ENCODE results near the gene IFNL4. TPM values are rescaled to one million over a fixed set of nuclear protein-coding genes. Genes with fewer than 3 reads are reported as not detected.

The IFNL4 gene
- polyA plus RNA-seq, 4 donors: 0.03 TPM; not detected in 3

- 92 to 97% (median 96%) methylated on average over 7 of the region's 7 CpGs for WGBS, 3 donors
- no peak for FAIRE-seq
- no peak overlapping the region for H3K27ac ChIP-seq (ENCODE audit: low read depth in 1 of 3, low read length in 2 of 3)
- H3K27me3 ChIP-seq (ENCODE audit: control insufficient read depth in 3 of 3, insufficient read depth in 3 of 3, low read length in 3 of 3): peaks cover 0 to 15% (median 0%) of the 10 kb centered on the region in 3 donors
- no peak overlapping the region for H3K4me3 ChIP-seq (ENCODE audit: low read depth in 1 of 3, low read length in 3 of 3)
- H3K4me1 ChIP-seq (ENCODE audit: control insufficient read depth in 3 of 3, insufficient read depth in 2 of 3, low read depth in 1 of 3, low read length in 2 of 3): peaks cover 0 to 4% (median 0%) of the 10 kb centered on the region in 3 donors
- H3K9me3 ChIP-seq (ENCODE audit: control insufficient read depth in 2 of 2, insufficient read depth in 1 of 2, low read depth in 1 of 2, low read length in 1 of 2): no peaks in the 10 kb centered on the region
- no peaks in the 10 kb centered on the region for H3K36me3 ChIP-seq (ENCODE audit: control insufficient read depth in 3 of 3, insufficient read depth in 2 of 3, low read depth in 1 of 3, low read length in 3 of 3)
- DNase-seq: no peak
Measured at GRCh38 chr19:39240421-39240820, 8.2 kb downstream of the IFNL4 start.

- Histone ChIP-seq H3K27me3 (ENCODE audit: control insufficient read depth in 3 of 3, insufficient read depth in 3 of 3, low read length in 3 of 3) (peaks cover 0 to 15% (median 0%) of the 10 kb centered on the region in 3 donors), H3K27ac (ENCODE audit: low read depth in 1 of 3, low read length in 2 of 3) (no peak overlapping the region), H3K36me3 (ENCODE audit: control insufficient read depth in 3 of 3, insufficient read depth in 2 of 3, low read depth in 1 of 3, low read length in 3 of 3) (no peaks in the 10 kb centered on the region), H3K4me1 (ENCODE audit: control insufficient read depth in 3 of 3, insufficient read depth in 2 of 3, low read depth in 1 of 3, low read length in 2 of 3) (peaks cover 0 to 4% (median 0%) of the 10 kb centered on the region in 3 donors), H3K9me3 (ENCODE audit: control insufficient read depth in 2 of 2, insufficient read depth in 1 of 2, low read depth in 1 of 2, low read length in 1 of 2) (no peaks in the 10 kb centered on the region), H3K4me3 (ENCODE audit: low read depth in 1 of 3, low read length in 3 of 3) (no peak overlapping the region)
- DNase-seq (no peak), FAIRE-seq (no peak)
- WGBS, 3 donors: 90 to 98% (median 92%) methylated on average over 6 of the region's 6 CpGs
Measured at GRCh38 chr19:39238944-39239343, 9.7 kb downstream of the IFNL4 start.

- Histone ChIP-seq H3K27me3 (ENCODE audit: control insufficient read depth in 3 of 3, insufficient read depth in 3 of 3, low read length in 3 of 3) (peaks cover 0 to 15% (median 0%) of the 10 kb centered on the region in 3 donors), H3K4me1 (ENCODE audit: control insufficient read depth in 3 of 3, insufficient read depth in 2 of 3, low read depth in 1 of 3, low read length in 2 of 3) (peaks cover 0 to 4% (median 0%) of the 10 kb centered on the region in 3 donors), H3K9me3 (ENCODE audit: control insufficient read depth in 2 of 2, insufficient read depth in 1 of 2, low read depth in 1 of 2, low read length in 1 of 2) (no peaks in the 10 kb centered on the region), H3K4me3 (ENCODE audit: low read depth in 1 of 3, low read length in 3 of 3) (no peak overlapping the region), H3K36me3 (ENCODE audit: control insufficient read depth in 3 of 3, insufficient read depth in 2 of 3, low read depth in 1 of 3, low read length in 3 of 3) (no peaks in the 10 kb centered on the region), H3K27ac (ENCODE audit: low read depth in 1 of 3, low read length in 2 of 3) (no peak overlapping the region)
- 67 to 78% (median 75%) methylated on average over 6 of the region's 6 CpGs for WGBS, 3 donors
- DNase-seq: no peak
- no peak for FAIRE-seq
Measured at GRCh38 chr19:39238209-39238608, 10.4 kb downstream of the IFNL4 start.

- Histone ChIP-seq H3K27me3 (ENCODE audit: control insufficient read depth in 3 of 3, insufficient read depth in 3 of 3, low read length in 3 of 3) (peaks cover 0 to 15% (median 0%) of the 10 kb centered on the region in 3 donors), H3K4me1 (ENCODE audit: control insufficient read depth in 3 of 3, insufficient read depth in 2 of 3, low read depth in 1 of 3, low read length in 2 of 3) (peaks cover 0 to 4% (median 0%) of the 10 kb centered on the region in 3 donors), H3K4me3 (ENCODE audit: low read depth in 1 of 3, low read length in 3 of 3) (peak overlapping the region in 1 of 3 donors; percentile 24), H3K36me3 (ENCODE audit: control insufficient read depth in 3 of 3, insufficient read depth in 2 of 3, low read depth in 1 of 3, low read length in 3 of 3) (no peaks in the 10 kb centered on the region), H3K27ac (ENCODE audit: low read depth in 1 of 3, low read length in 2 of 3) (no peak overlapping the region), H3K9me3 (ENCODE audit: control insufficient read depth in 2 of 2, insufficient read depth in 1 of 2, low read depth in 1 of 2, low read length in 1 of 2) (no peaks in the 10 kb centered on the region)
- WGBS, 3 donors: 35 to 39% (median 39%) methylated on average over 21 to 22 of the region's 22 CpGs
- FAIRE-seq (no peak), DNase-seq (peak; percentile 82 to 85)
Measured at GRCh38 chr19:39237200-39238184, 11.2 kb downstream of the IFNL4 start.

- H3K36me3 ChIP-seq (ENCODE audit: control insufficient read depth in 3 of 3, insufficient read depth in 2 of 3, low read depth in 1 of 3, low read length in 3 of 3): no peaks in the 10 kb centered on the region
- FAIRE-seq: no peak
- no peak overlapping the region for H3K27ac ChIP-seq (ENCODE audit: low read depth in 1 of 3, low read length in 2 of 3)
- H3K4me1 ChIP-seq (ENCODE audit: control insufficient read depth in 3 of 3, insufficient read depth in 2 of 3, low read depth in 1 of 3, low read length in 2 of 3): peaks cover 0 to 4% (median 0%) of the 10 kb centered on the region in 3 donors
- WGBS, 3 donors: 67 to 78% (median 73%) methylated on average over 12 of the region's 12 CpGs
- H3K9me3 ChIP-seq (ENCODE audit: control insufficient read depth in 2 of 2, insufficient read depth in 1 of 2, low read depth in 1 of 2, low read length in 1 of 2): no peaks in the 10 kb centered on the region
- H3K27me3 ChIP-seq (ENCODE audit: control insufficient read depth in 3 of 3, insufficient read depth in 3 of 3, low read length in 3 of 3): peaks cover 0 to 12% (median 0%) of the 10 kb centered on the region in 3 donors
- no peak overlapping the region for H3K4me3 ChIP-seq (ENCODE audit: low read depth in 1 of 3, low read length in 3 of 3)
- peak in 1 of 2 donors; percentile 32 for DNase-seq
Measured at GRCh38 chr19:39236527-39236926, 12.1 kb downstream of the IFNL4 start.

GRCh38 chr19:39232708-39233107 lies 15.9 kb downstream of the IFNL4 start:
- Histone ChIP-seq H3K4me1 (ENCODE audit: control insufficient read depth in 3 of 3, insufficient read depth in 2 of 3, low read depth in 1 of 3, low read length in 2 of 3) (peaks cover 0 to 2% (median 0%) of the 10 kb centered on the region in 3 donors), H3K9me3 (ENCODE audit: control insufficient read depth in 2 of 2, insufficient read depth in 1 of 2, low read depth in 1 of 2, low read length in 1 of 2) (no peaks in the 10 kb centered on the region), H3K27me3 (ENCODE audit: control insufficient read depth in 3 of 3, insufficient read depth in 3 of 3, low read length in 3 of 3) (peaks cover 0 to 7% (median 0%) of the 10 kb centered on the region in 3 donors), H3K4me3 (ENCODE audit: low read depth in 1 of 3, low read length in 3 of 3) (no peak overlapping the region), H3K27ac (ENCODE audit: low read depth in 1 of 3, low read length in 2 of 3) (no peak overlapping the region), H3K36me3 (ENCODE audit: control insufficient read depth in 3 of 3, insufficient read depth in 2 of 3, low read depth in 1 of 3, low read length in 3 of 3) (no peaks in the 10 kb centered on the region)
- DNase-seq (no peak), FAIRE-seq (no peak)
- 81 to 92% (median 90%) methylated on average over 5 of the region's 5 CpGs for WGBS, 3 donors

- WGBS, 3 donors: 81 to 89% (median 86%) methylated on average over 2 of the region's 2 CpGs
- H3K9me3 ChIP-seq (ENCODE audit: control insufficient read depth in 2 of 2, insufficient read depth in 1 of 2, low read depth in 1 of 2, low read length in 1 of 2): no peaks in the 10 kb centered on the region
Measured at GRCh38 chr19:39230096-39230764, 18.4 kb downstream of the IFNL4 start.

GRCh38 chr19:39224910-39225309 lies 23.7 kb downstream of the IFNL4 start:
- FAIRE-seq (no peak), DNase-seq (no peak)
- Histone ChIP-seq H3K9me3 (ENCODE audit: control insufficient read depth in 2 of 2, insufficient read depth in 1 of 2, low read depth in 1 of 2, low read length in 1 of 2) (no peaks in the 10 kb centered on the region), H3K27ac (ENCODE audit: low read depth in 1 of 3, low read length in 2 of 3) (no peak overlapping the region), H3K27me3 (ENCODE audit: control insufficient read depth in 3 of 3, insufficient read depth in 3 of 3, low read length in 3 of 3) (peaks cover 0 to 13% (median 1%) of the 10 kb centered on the region in 3 donors), H3K36me3 (ENCODE audit: control insufficient read depth in 3 of 3, insufficient read depth in 2 of 3, low read depth in 1 of 3, low read length in 3 of 3) (no peaks in the 10 kb centered on the region), H3K4me3 (ENCODE audit: low read depth in 1 of 3, low read length in 3 of 3) (no peak overlapping the region), H3K4me1 (ENCODE audit: control insufficient read depth in 3 of 3, insufficient read depth in 2 of 3, low read depth in 1 of 3, low read length in 2 of 3) (no peaks in the 10 kb centered on the region)
- 29 to 44% (median 42%) methylated on average over 3 of the region's 3 CpGs for WGBS, 3 donors

More at GRCh38 chr19:39230096-39230764, 18.4 kb downstream of the IFNL4 start:
- Histone ChIP-seq H3K4me1 (ENCODE audit: control insufficient read depth in 3 of 3, insufficient read depth in 2 of 3, low read depth in 1 of 3, low read length in 2 of 3) (no peaks in the 10 kb centered on the region), H3K27ac (ENCODE audit: low read depth in 1 of 3, low read length in 2 of 3) (no peak overlapping the region), H3K27me3 (ENCODE audit: control insufficient read depth in 3 of 3, insufficient read depth in 3 of 3, low read length in 3 of 3) (peaks cover 0 to 9% (median 0%) of the 10 kb centered on the region in 3 donors), H3K4me3 (ENCODE audit: low read depth in 1 of 3, low read length in 3 of 3) (no peak overlapping the region), H3K36me3 (ENCODE audit: control insufficient read depth in 3 of 3, insufficient read depth in 2 of 3, low read depth in 1 of 3, low read length in 3 of 3) (no peaks in the 10 kb centered on the region)
- FAIRE-seq: no peak
- DNase-seq: no peak
